Mesendoderm (in vitro differentiated cells): ENCODE results near the gene PLCG2.
"Not testable (repeated sequence)": the region's sequence is repeated elsewhere in the genome, so short reads cannot be mapped to it uniquely, and the experiment has no call there.

Experiments used
- DNase-seq: peaks from one replicate; pipeline ENCODE4 v3.0.0; 2013
- H2AK5ac ChIP-seq: 2 replicates; pipeline ENCODE4 v1.6.1; 2013; ENCODE audit warnings: low read length, inconsistent platforms
- H2BK120ac ChIP-seq: 2 replicates; pipeline ENCODE4 v1.6.1; 2013; ENCODE audit warnings: low read depth, mild to moderate bottlenecking, low read length, moderate library complexity, mixed read lengths
- H2BK15ac ChIP-seq: replicated peaks from 2 replicates; pipeline ENCODE4 v1.6.1; 2013; ENCODE audit warnings: low read depth, mild to moderate bottlenecking, moderate library complexity
- H2BK5ac ChIP-seq: 2 replicates; pipeline ENCODE4 v1.6.1; 2013; ENCODE audit warnings: low read length, inconsistent platforms
- H3K18ac ChIP-seq: 2 replicates; pipeline ENCODE4 v1.6.1; 2013; ENCODE audit warnings: mild to moderate bottlenecking, low read length, mixed read lengths
- H3K23ac ChIP-seq: one replicate; pipeline ENCODE4 v1.6.1; 2013; ENCODE audit warnings: low read length
- H3K27ac ChIP-seq: 2 replicates; pipeline ENCODE4 v1.5.1; 2013; ENCODE audit warnings: low read depth, mild to moderate bottlenecking, inconsistent platforms, low read length, moderate library complexity
- H3K27me3 ChIP-seq: 2 replicates; pipeline ENCODE4 v1.6.1; 2013; ENCODE audit warnings: low read length, control low read depth, mild to moderate bottlenecking, inconsistent platforms; ENCODE audit not compliant: insufficient read depth, poor library complexity
- H3K36me3 ChIP-seq: 2 replicates; pipeline ENCODE4 v1.6.1; 2013; ENCODE audit warnings: low read length, inconsistent platforms; ENCODE audit not compliant: control insufficient read depth, insufficient read depth
- H3K4ac ChIP-seq: one replicate; pipeline ENCODE4 v1.6.1; 2013; ENCODE audit warnings: low read depth, mild to moderate bottlenecking, low read length, moderate library complexity
- H3K4me1 ChIP-seq: 2 replicates; pipeline ENCODE4 v1.6.1; 2013; ENCODE audit warnings: low read depth, low read length, inconsistent platforms; ENCODE audit not compliant: control insufficient read depth
- H3K4me2 ChIP-seq: 2 replicates; pipeline ENCODE4 v1.6.1; 2013; ENCODE audit warnings: low read length
- H3K4me3 ChIP-seq: 2 replicates; pipeline ENCODE4 v1.5.1; 2013; ENCODE audit warnings: mild to moderate bottlenecking, low read length
- H3K56ac ChIP-seq: one replicate; pipeline ENCODE4 v1.6.1; 2013; ENCODE audit warnings: low read length
- H3K79me1 ChIP-seq: 2 replicates; pipeline ENCODE4 v1.6.1; 2013; ENCODE audit warnings: low read length, inconsistent platforms
- H3K79me2 ChIP-seq: 2 replicates; pipeline ENCODE4 v1.6.1; 2013; ENCODE audit warnings: mild to moderate bottlenecking, low read length; ENCODE audit not compliant: control insufficient read depth, insufficient read depth
- H3K9ac ChIP-seq: 2 replicates; pipeline ENCODE4 v1.6.1; 2013; ENCODE audit warnings: low read length, inconsistent platforms
- H4K5ac ChIP-seq: one replicate; pipeline ENCODE4 v1.6.1; 2013; ENCODE audit warnings: low read length
- H4K8ac ChIP-seq: one replicate; pipeline ENCODE4 v1.6.1; 2013; ENCODE audit warnings: low read depth, mild to moderate bottlenecking, control low read depth, low read length, moderate library complexity
- WGBS: extraction: QIAGEN DNeasy Blood & Tissue Kit; methylation state at CpG from one replicate; pipeline ENCODE4 v1.1.7; 2013; ENCODE audit warnings: low lambda C conversion rate, missing lambda C conversion rate; ENCODE audit not compliant: insufficient coverage; ENCODE audit errors: extremely low coverage; 5-methylcytosine and 5-hydroxymethylcytosine counted together

Gene PLCG2

GRCh38 chr16:81975637-81976036 lies 196.5 kb downstream of the PLCG2 start:
- H3K4me1 ChIP-seq, result no peaks in the 10 kb centered on the region
- no peak overlapping the region for H3K27ac ChIP-seq
- no peaks in the 10 kb centered on the region for H3K79me2 ChIP-seq
- H3K18ac ChIP-seq, result no peak overlapping the region
- no peak overlapping the region for H2BK5ac ChIP-seq
- peak; percentile 40 for DNase-seq
- no peak overlapping the region for H2BK15ac ChIP-seq
- WGBS, result no CpG with 5 or more reads among the region's 1 CpG
- H3K79me1 ChIP-seq, result no peaks in the 10 kb centered on the region
- no peak overlapping the region for H3K23ac ChIP-seq
- H3K4ac ChIP-seq, result no peak overlapping the region
- H4K8ac ChIP-seq, result no peak overlapping the region
- H2BK120ac ChIP-seq, result no peak overlapping the region
- no peak overlapping the region for H2AK5ac ChIP-seq
- H3K9ac ChIP-seq, result no peak overlapping the region
- H3K4me2 ChIP-seq, result no peak overlapping the region
- no peaks in the 10 kb centered on the region for H3K36me3 ChIP-seq
- H3K56ac ChIP-seq, result no peak overlapping the region
- H4K5ac ChIP-seq, result no peak overlapping the region
- no peak overlapping the region for H3K4me3 ChIP-seq
- H3K27me3 ChIP-seq, result no peaks in the 10 kb centered on the region

GRCh38 chr16:81977335-81977942 lies 198.3 kb downstream of the PLCG2 start:
- not testable (repeated sequence) for H3K9ac ChIP-seq, H3K56ac ChIP-seq, H2BK120ac ChIP-seq, H3K4ac ChIP-seq, H3K79me1 ChIP-seq, H3K23ac ChIP-seq, H3K4me3 ChIP-seq, H3K27ac ChIP-seq, DNase-seq, H3K4me2 ChIP-seq, H2BK5ac ChIP-seq, H2BK15ac ChIP-seq, H3K4me1 ChIP-seq, H3K36me3 ChIP-seq, H2AK5ac ChIP-seq, H4K5ac ChIP-seq, H3K27me3 ChIP-seq, H3K18ac ChIP-seq, H4K8ac ChIP-seq, H3K79me2 ChIP-seq
- no CpG with 5 or more reads among the region's 26 CpGs for WGBS

GRCh38 chr16:81987121-81987520 lies 208.0 kb downstream of the PLCG2 start:
- Histone ChIP-seq H2BK120ac (no peak overlapping the region), H3K4me1 (no peaks in the 10 kb centered on the region), H2BK5ac (no peak overlapping the region), H3K4me3 (no peak overlapping the region), H3K4me2 (no peak overlapping the region), H3K36me3 (no peaks in the 10 kb centered on the region), H3K79me1 (no peaks in the 10 kb centered on the region), H3K18ac (no peak overlapping the region), H4K5ac (no peak overlapping the region), H2AK5ac (no peak overlapping the region), H3K27me3 (no peaks in the 10 kb centered on the region), H4K8ac (no peak overlapping the region), H3K23ac (no peak overlapping the region), H3K79me2 (no peaks in the 10 kb centered on the region), H3K4ac (no peak overlapping the region), H2BK15ac (no peak overlapping the region), H3K27ac (no peak overlapping the region), H3K9ac (no peak overlapping the region), H3K56ac (no peak overlapping the region)
- DNase-seq, result no peak
- no CpG with 5 or more reads among the region's 8 CpGs for WGBS

GRCh38 chr16:81987706-81988105 lies 208.6 kb downstream of the PLCG2 start:
- H3K23ac ChIP-seq, result no peak overlapping the region
- no peak overlapping the region for H2AK5ac ChIP-seq
- no peak overlapping the region for H2BK5ac ChIP-seq
- no peak overlapping the region for H3K4ac ChIP-seq
- H3K4me3 ChIP-seq, result no peak overlapping the region
- H3K56ac ChIP-seq, result no peak overlapping the region
- H2BK15ac ChIP-seq, result no peak overlapping the region
- no peak overlapping the region for H3K18ac ChIP-seq
- no peak overlapping the region for H4K8ac ChIP-seq
- no peak overlapping the region for H4K5ac ChIP-seq
- no peak overlapping the region for H3K27ac ChIP-seq
- H2BK120ac ChIP-seq, result no peak overlapping the region
- no peaks in the 10 kb centered on the region for H3K79me2 ChIP-seq
- H3K27me3 ChIP-seq, result no peaks in the 10 kb centered on the region
- H3K9ac ChIP-seq, result no peak overlapping the region
- no peaks in the 10 kb centered on the region for H3K4me1 ChIP-seq
- no peaks in the 10 kb centered on the region for H3K79me1 ChIP-seq
- WGBS, result no CpG with 5 or more reads among the region's 5 CpGs
- H3K36me3 ChIP-seq, result no peaks in the 10 kb centered on the region
- H3K4me2 ChIP-seq, result no peak overlapping the region
- no peak for DNase-seq

DNA sequence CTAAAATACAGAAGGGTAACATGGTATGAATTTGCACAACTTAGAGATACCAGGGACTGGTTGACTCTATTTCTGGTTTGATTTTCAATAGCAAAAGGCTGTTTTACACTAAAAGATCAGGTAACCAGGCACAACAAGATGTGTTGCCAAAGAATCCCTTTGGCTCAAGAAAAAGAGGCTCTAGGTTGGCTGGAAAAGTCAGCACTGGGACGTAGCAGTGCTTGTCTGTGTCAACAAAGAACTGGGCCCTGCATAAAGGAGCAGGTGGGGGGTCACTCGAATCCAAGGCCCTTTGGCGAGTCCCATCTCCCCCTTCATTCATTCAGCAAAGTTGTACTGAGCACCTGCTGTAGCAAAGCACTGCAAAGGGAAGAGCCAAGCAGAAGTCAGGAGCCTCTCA lies 213.8 kb downstream of the PLCG2 start:
- DNase-seq, result no peak
- Histone ChIP-seq H3K4me3 (no peak overlapping the region), H3K27ac (no peak overlapping the region), H4K5ac (no peak overlapping the region), H3K9ac (no peak overlapping the region), H3K56ac (no peak overlapping the region), H3K79me2 (no peaks in the 10 kb centered on the region), H3K23ac (no peak overlapping the region), H3K4me2 (no peak overlapping the region), H3K4me1 (no peaks in the 10 kb centered on the region), H3K4ac (no peak overlapping the region), H3K79me1 (no peaks in the 10 kb centered on the region), H4K8ac (no peak overlapping the region), H3K18ac (no peak overlapping the region), H2BK5ac (no peak overlapping the region), H2BK15ac (no peak overlapping the region), H2AK5ac (no peak overlapping the region), H3K27me3 (no peaks in the 10 kb centered on the region), H3K36me3 (no peaks in the 10 kb centered on the region), H2BK120ac (no peak overlapping the region)
- WGBS, result no CpG with 5 or more reads among the region's 3 CpGs

DNA sequence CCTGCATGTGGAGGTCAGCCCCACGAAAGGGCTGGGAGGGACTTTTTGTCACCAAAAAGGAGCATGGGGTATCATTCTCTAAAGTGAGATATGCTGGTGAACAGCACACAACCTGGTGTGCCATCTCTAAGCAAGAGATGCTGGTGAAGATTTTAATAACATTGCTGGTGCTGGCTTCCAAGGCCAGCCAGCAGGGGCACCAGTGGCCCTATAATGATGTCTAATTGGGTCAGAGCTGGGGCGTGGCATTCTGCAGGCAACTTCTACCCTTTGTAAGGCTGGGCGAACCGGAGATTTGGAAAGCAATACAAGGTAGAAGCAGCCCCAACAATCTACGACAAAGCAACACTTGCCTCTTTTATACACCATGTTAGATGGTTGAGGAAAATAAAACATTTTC lies 215.4 kb downstream of the PLCG2 start:
- Histone ChIP-seq H2BK120ac (no peak overlapping the region), H3K27me3 (no peaks in the 10 kb centered on the region), H2BK5ac (no peak overlapping the region), H3K79me2 (no peaks in the 10 kb centered on the region), H3K4ac (no peak overlapping the region), H4K5ac (no peak overlapping the region), H3K9ac (no peak overlapping the region), H3K79me1 (no peaks in the 10 kb centered on the region), H3K4me1 (no peaks in the 10 kb centered on the region), H3K23ac (no peak overlapping the region), H2AK5ac (no peak overlapping the region), H4K8ac (no peak overlapping the region), H2BK15ac (no peak overlapping the region), H3K27ac (no peak overlapping the region), H3K36me3 (no peaks in the 10 kb centered on the region), H3K4me2 (no peak overlapping the region), H3K4me3 (no peak overlapping the region), H3K18ac (no peak overlapping the region), H3K56ac (no peak overlapping the region)
- no CpG with 5 or more reads among the region's 5 CpGs for WGBS
- peak; percentile 37 for DNase-seq
